ENCODE results near the gene RASAL3. TPM values are rescaled to one million over a fixed set of nuclear protein-coding genes. Genes with fewer than 3 reads are reported as not detected.

Gene RASAL3
- not detected in 5 replicates for total RNA-seq (2022; extraction: Qiagen RNA extraction; ENCODE audit: low read depth)

GRCh38 chr19:15464394-15465385 lies at the start of gene RASAL3:
Gene RASAL3, minus strand, starts transcription at chr19:15464544. Its CDS starts 186 bp downstream, at chr19:15464358.

GRCh38 chr19:15508035-15508710 lies 43.8 kb upstream of the RASAL3 start, which contains the start of gene CYP4F22:
Gene CYP4F22, plus strand, starts transcription at chr19:15508525. Its CDS starts 16,812 bp downstream, at chr19:15525337.

GRCh38 chr19:15479391-15480345 lies 15.3 kb upstream of the RASAL3 start, which contains the start of gene PGLYRP2:
Gene PGLYRP2, minus strand, starts transcription at chr19:15479501. Its CDS starts 130 bp downstream, at chr19:15479371.

GRCh38 chr19:15449620-15450527 lies 14.5 kb downstream of the RASAL3 start, which contains the start of gene WIZ:
Gene WIZ, minus strand, starts transcription at chr19:15449956. Its CDS starts 1,649 bp downstream, at chr19:15448307.

GRCh38 chr19:15418579-15419412 lies 45.5 kb downstream of the RASAL3 start, which contains the start of gene AKAP8L:
Gene AKAP8L, minus strand, starts transcription at chr19:15418988. Its CDS starts 65 bp downstream, at chr19:15418923.

Other genes starting within 250 kb of the RASAL3 start
- 0.12 TPM in 1 of 5 replicates, not detected in the others for gene EPHX3, start 232.1 kb downstream of the RASAL3 start, total RNA-seq (2022; extraction: Qiagen RNA extraction; ENCODE audit: low read depth)
- 20.2 to 35.6 TPM (median 29.3 TPM) in 5 replicates for gene BRD4, start 132.0 kb downstream of the RASAL3 start, total RNA-seq (2022; extraction: Qiagen RNA extraction; ENCODE audit: low read depth)
- 15.3 to 19.8 TPM (median 18.0 TPM) in 5 replicates for gene AKAP8, start 84.8 kb downstream of the RASAL3 start, total RNA-seq (2022; extraction: Qiagen RNA extraction; ENCODE audit: low read depth)
- 35.2 to 43.3 TPM (median 37.1 TPM) in 5 replicates for gene AKAP8L, start 45.6 kb downstream of the RASAL3 start, total RNA-seq (2022; extraction: Qiagen RNA extraction; ENCODE audit: low read depth)
- 11.8 to 23.9 TPM (median 22.8 TPM) in 5 replicates for gene WIZ, start 14.6 kb downstream of the RASAL3 start, total RNA-seq (2022; extraction: Qiagen RNA extraction; ENCODE audit: low read depth)
- not detected in 5 replicates for gene PGLYRP2, start 15.0 kb upstream of the RASAL3 start, total RNA-seq (2022; extraction: Qiagen RNA extraction; ENCODE audit: low read depth)
- gene CYP4F22, start 44.0 kb upstream of the RASAL3 start, total RNA-seq (2022; extraction: Qiagen RNA extraction; ENCODE audit: low read depth), result 0.09 to 0.21 TPM (median 0.13 TPM) in 4 of 5 replicates, not detected in the other
- not detected in 5 replicates for gene CYP4F8, start 150.7 kb upstream of the RASAL3 start, total RNA-seq (2022; extraction: Qiagen RNA extraction; ENCODE audit: low read depth)
- 2.2 to 3.4 TPM (median 3.0 TPM) in 5 replicates for gene CYP4F3, start 176.4 kb upstream of the RASAL3 start, total RNA-seq (2022; extraction: Qiagen RNA extraction; ENCODE audit: low read depth)
- gene CYP4F12, start 208.5 kb upstream of the RASAL3 start, total RNA-seq (2022; extraction: Qiagen RNA extraction; ENCODE audit: low read depth), result 1.8 to 2.7 TPM (median 2.1 TPM) in 5 replicates